Memory B cell (primary cell): Measurements from ENCODE around the gene USP13.

ENCODE experiments used
- ATAC-seq: fragments of 150-1000 bp; cut with Tn5 transposase; 2 replicates; pipeline ENCODE4 v1.10.0; 2021; ENCODE audit warnings: low read depth, mild to moderate bottlenecking, moderate library complexity
- DNase-seq, 2 donors: peaks; one replicate each; pipeline ENCODE4 v3.0.0; 2022; ENCODE audit warnings: low spot score in 2 of 2
- H3K27ac Mint-ChIP-seq: one replicate; pipeline ENCODE4 v1.8.0; 2022; ENCODE audit warnings: mild to moderate bottlenecking, moderate library complexity, mixed read lengths
- H3K27me3 Mint-ChIP-seq: one replicate; pipeline ENCODE4 v1.8.0; 2022; ENCODE audit warnings: mixed read lengths
- H3K36me3 Mint-ChIP-seq: one replicate; pipeline ENCODE4 v1.8.0; 2022; ENCODE audit warnings: mild to moderate bottlenecking, mixed read lengths
- H3K4me1 Mint-ChIP-seq: one replicate; pipeline ENCODE4 v1.8.0; 2022; ENCODE audit warnings: mixed read lengths
- H3K4me3 Mint-ChIP-seq: one replicate; pipeline ENCODE4 v1.8.0; 2022; ENCODE audit warnings: mild to moderate bottlenecking, moderate library complexity, mixed read lengths
- H3K9me3 Mint-ChIP-seq: one replicate; pipeline ENCODE4 v1.8.0; 2022; ENCODE audit warnings: mixed read lengths

USP13 gene, protein sequence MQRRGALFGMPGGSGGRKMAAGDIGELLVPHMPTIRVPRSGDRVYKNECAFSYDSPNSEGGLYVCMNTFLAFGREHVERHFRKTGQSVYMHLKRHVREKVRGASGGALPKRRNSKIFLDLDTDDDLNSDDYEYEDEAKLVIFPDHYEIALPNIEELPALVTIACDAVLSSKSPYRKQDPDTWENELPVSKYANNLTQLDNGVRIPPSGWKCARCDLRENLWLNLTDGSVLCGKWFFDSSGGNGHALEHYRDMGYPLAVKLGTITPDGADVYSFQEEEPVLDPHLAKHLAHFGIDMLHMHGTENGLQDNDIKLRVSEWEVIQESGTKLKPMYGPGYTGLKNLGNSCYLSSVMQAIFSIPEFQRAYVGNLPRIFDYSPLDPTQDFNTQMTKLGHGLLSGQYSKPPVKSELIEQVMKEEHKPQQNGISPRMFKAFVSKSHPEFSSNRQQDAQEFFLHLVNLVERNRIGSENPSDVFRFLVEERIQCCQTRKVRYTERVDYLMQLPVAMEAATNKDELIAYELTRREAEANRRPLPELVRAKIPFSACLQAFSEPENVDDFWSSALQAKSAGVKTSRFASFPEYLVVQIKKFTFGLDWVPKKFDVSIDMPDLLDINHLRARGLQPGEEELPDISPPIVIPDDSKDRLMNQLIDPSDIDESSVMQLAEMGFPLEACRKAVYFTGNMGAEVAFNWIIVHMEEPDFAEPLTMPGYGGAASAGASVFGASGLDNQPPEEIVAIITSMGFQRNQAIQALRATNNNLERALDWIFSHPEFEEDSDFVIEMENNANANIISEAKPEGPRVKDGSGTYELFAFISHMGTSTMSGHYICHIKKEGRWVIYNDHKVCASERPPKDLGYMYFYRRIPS

GRCh38 chr3:179652447-179653095 is at the start of gene USP13:
Gene USP13, plus strand, starts transcription at chr3:179653040. Its CDS starts 186 bp downstream, at chr3:179653226.
- DNase-seq: peak in 1 of 2 donors; percentile 57
- Mint-ChIP-seq H3K9me3 (no peaks in the 10 kb centered on the region), H3K27me3 (no peaks in the 10 kb centered on the region), H3K4me1 (peaks cover 26% of the 10 kb centered on the region), H3K4me3 (peak within 1 kb of the TSS; percentile 93), H3K36me3 (peaks cover 8% of the 10 kb centered on the region), H3K27ac (peak within 1 kb of the TSS; percentile 81)
- peak; percentile 67 for ATAC-seq

- Mint-ChIP-seq H3K27me3 (no peaks in the 10 kb centered on the region), H3K27ac (peak overlapping the region; percentile 99), H3K4me1 (peaks cover 23% of the 10 kb centered on the region), H3K9me3 (no peaks in the 10 kb centered on the region), H3K36me3 (peaks cover 16% of the 10 kb centered on the region), H3K4me3 (peak overlapping the region; percentile 21)
- DNase-seq: no peak
- no peak for ATAC-seq
These were observed 49.5 kb upstream of the USP13 start for GRCh38 chr3:179603321-179603720.

GRCh38 chr3:179603831-179604230 is 49.0 kb upstream of the USP13 start:
- H3K4me1 Mint-ChIP-seq: peaks cover 24% of the 10 kb centered on the region
- peak overlapping the region; percentile 100 for H3K4me3 Mint-ChIP-seq
- ATAC-seq (no peak), DNase-seq (no peak)
- no peaks in the 10 kb centered on the region for H3K9me3 Mint-ChIP-seq
- peaks cover 16% of the 10 kb centered on the region for H3K36me3 Mint-ChIP-seq
- H3K27ac Mint-ChIP-seq: peak overlapping the region; percentile 99
- no peaks in the 10 kb centered on the region for H3K27me3 Mint-ChIP-seq

- peaks cover 31% of the 10 kb centered on the region for H3K4me1 Mint-ChIP-seq
- H3K27me3 Mint-ChIP-seq: no peaks in the 10 kb centered on the region
- ATAC-seq (peak; percentile 94), DNase-seq (peak; percentile 82 to 89)
- H3K4me3 Mint-ChIP-seq: peak within 1 kb of the TSS; percentile 100
- H3K36me3 Mint-ChIP-seq: peaks cover 12% of the 10 kb centered on the region
- no peaks in the 10 kb centered on the region for H3K9me3 Mint-ChIP-seq
- peak within 1 kb of the TSS; percentile 99 for H3K27ac Mint-ChIP-seq
These were observed 48.3 kb upstream of the USP13 start, which contains the start of the genes MRPL47 and NDUFB5 for GRCh38 chr3:179604321-179605078. Gene MRPL47, minus strand, starts transcription at chr3:179604638. Its CDS starts 14 bp downstream, at chr3:179604624. Gene NDUFB5, plus strand, starts transcription at chr3:179604794. Its CDS starts 22 bp downstream, at chr3:179604816.

- DNase-seq: peak in 1 of 2 donors; percentile 9
- Mint-ChIP-seq H3K27ac (peak overlapping the region; percentile 69), H3K4me3 (peak overlapping the region; percentile 44), H3K4me1 (peaks cover 38% of the 10 kb centered on the region), H3K27me3 (no peaks in the 10 kb centered on the region), H3K9me3 (no peaks in the 10 kb centered on the region), H3K36me3 (peaks cover 11% of the 10 kb centered on the region)
- peak; percentile 22 for ATAC-seq
These were observed 46.2 kb upstream of the USP13 start for GRCh38 chr3:179606534-179607085.

- Mint-ChIP-seq H3K4me3 (peak overlapping the region; percentile 37), H3K9me3 (no peaks in the 10 kb centered on the region), H3K36me3 (peaks cover 11% of the 10 kb centered on the region), H3K4me1 (peaks cover 41% of the 10 kb centered on the region), H3K27ac (peak overlapping the region; percentile 90), H3K27me3 (no peaks in the 10 kb centered on the region)
- DNase-seq (peak in 1 of 2 donors; percentile 25), ATAC-seq (peak; percentile 40)
These were observed 43.7 kb upstream of the USP13 start for GRCh38 chr3:179608931-179609720.

GRCh38 chr3:179610066-179610465 is 42.8 kb upstream of the USP13 start:
- no peak for DNase-seq
- Mint-ChIP-seq H3K4me1 (peaks cover 38% of the 10 kb centered on the region), H3K9me3 (no peaks in the 10 kb centered on the region), H3K27me3 (no peaks in the 10 kb centered on the region), H3K27ac (no peak overlapping the region), H3K36me3 (peaks cover 11% of the 10 kb centered on the region), H3K4me3 (no peak overlapping the region)
- ATAC-seq: no peak

DNA sequence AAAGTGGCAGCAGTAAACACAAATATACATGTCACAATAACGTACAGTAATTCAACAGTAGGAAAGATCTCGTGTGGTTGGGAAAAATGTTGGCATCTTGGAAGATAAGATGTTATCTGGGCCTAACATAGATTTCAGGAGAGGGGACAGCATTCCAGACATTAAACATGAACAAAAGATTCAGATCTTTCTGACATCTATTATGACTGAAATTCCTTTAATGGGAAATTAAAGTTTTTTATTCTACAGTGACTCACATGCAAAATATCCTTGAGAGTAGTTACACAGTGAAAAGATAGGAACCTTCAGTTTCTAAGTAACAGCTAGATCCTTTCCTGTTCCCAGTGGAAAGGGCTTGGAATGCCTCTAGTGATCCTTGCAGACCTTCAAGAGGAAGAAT is 39.0 kb upstream of the USP13 start:
- no peaks in the 10 kb centered on the region for H3K27me3 Mint-ChIP-seq
- H3K27ac Mint-ChIP-seq: no peak overlapping the region
- H3K36me3 Mint-ChIP-seq: peaks cover 9% of the 10 kb centered on the region
- no peak for DNase-seq
- no peak overlapping the region for H3K4me3 Mint-ChIP-seq
- peaks cover 19% of the 10 kb centered on the region for H3K4me1 Mint-ChIP-seq
- no peak for ATAC-seq
- no peaks in the 10 kb centered on the region for H3K9me3 Mint-ChIP-seq

GRCh38 chr3:179615458-179616173 is 37.2 kb upstream of the USP13 start:
- no peak overlapping the region for H3K27ac Mint-ChIP-seq
- ATAC-seq (no peak), DNase-seq (no peak)
- peaks cover 10% of the 10 kb centered on the region for H3K4me1 Mint-ChIP-seq
- no peaks in the 10 kb centered on the region for H3K9me3 Mint-ChIP-seq
- H3K36me3 Mint-ChIP-seq: peaks cover 21% of the 10 kb centered on the region
- no peak overlapping the region for H3K4me3 Mint-ChIP-seq
- no peaks in the 10 kb centered on the region for H3K27me3 Mint-ChIP-seq

- H3K4me1 Mint-ChIP-seq: no peaks in the 10 kb centered on the region
- no peaks in the 10 kb centered on the region for H3K9me3 Mint-ChIP-seq
- no peak overlapping the region for H3K27ac Mint-ChIP-seq
- no peak overlapping the region for H3K4me3 Mint-ChIP-seq
- ATAC-seq (no peak), DNase-seq (no peak)
- H3K27me3 Mint-ChIP-seq: no peaks in the 10 kb centered on the region
- peaks cover 47% of the 10 kb centered on the region for H3K36me3 Mint-ChIP-seq
These were observed 30.8 kb upstream of the USP13 start for GRCh38 chr3:179622023-179622422.

DNA sequence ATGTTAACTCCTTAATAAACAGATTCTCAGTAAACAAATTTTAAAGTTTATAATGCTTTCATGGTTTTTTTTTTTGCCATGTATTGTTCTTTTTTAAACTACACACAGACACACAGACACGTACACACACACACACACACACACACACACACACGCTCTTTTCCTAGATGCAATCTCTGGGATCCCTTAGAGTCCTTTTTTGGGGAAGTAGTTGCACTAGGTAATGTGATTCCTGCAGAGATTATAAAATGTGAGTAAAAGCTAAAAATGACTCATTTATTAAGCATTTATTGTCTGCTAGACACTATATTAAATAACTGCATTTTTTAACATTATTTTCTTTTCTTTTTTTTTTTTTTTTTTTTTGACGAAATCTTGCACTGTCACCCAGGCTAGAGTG is 28.4 kb upstream of the USP13 start:
- Mint-ChIP-seq H3K4me3 (no peak overlapping the region), H3K4me1 (no peaks in the 10 kb centered on the region), H3K9me3 (no peaks in the 10 kb centered on the region), H3K36me3 (peaks cover 42% of the 10 kb centered on the region), H3K27me3 (no peaks in the 10 kb centered on the region), H3K27ac (no peak overlapping the region)
- no peak for ATAC-seq
- DNase-seq: no peak
